GM10266 (cell line): ENCODE data around the gene GGT6.

ENCODE experiments used
- DNase-seq: peaks from one replicate; pipeline ENCODE4 v3.0.0; 2012; ENCODE audit errors: extremely low spot score
- CTCF ChIP-seq: IDR thresholded peaks from 2 replicates; pipeline ENCODE4 v1.5.1; 2012; ENCODE audit warnings: mild to moderate bottlenecking, low read depth; ENCODE audit not compliant: control insufficient read depth, insufficient read depth; ENCODE audit errors: missing control alignments

GGT6 gene

GRCh38 chr17:4523946-4524345, 36.4 kb downstream of the GGT6 start:
- TF ChIP-seq CTCF: no peak
- no peak for DNase-seq

GRCh38 chr17:4522661-4523060, 37.7 kb downstream of the GGT6 start:
- no peak for DNase-seq
- no peak for TF ChIP-seq CTCF

- no peak for DNase-seq
- TF ChIP-seq CTCF: no peak
These were observed 39.3 kb downstream of the GGT6 start for GRCh38 chr17:4520894-4521600.

GRCh38 chr17:4520060-4520893, 40.1 kb downstream of the GGT6 start:
- no peak for TF ChIP-seq CTCF
- no peak for DNase-seq

- no peak for TF ChIP-seq CTCF
- no peak for DNase-seq
These were observed 41.0 kb downstream of the GGT6 start for GRCh38 chr17:4519361-4519788.

- DNase-seq: no peak
- TF ChIP-seq CTCF: no peak
These were observed 41.5 kb downstream of the GGT6 start for GRCh38 chr17:4518901-4519300.

GRCh38 chr17:4516735-4517134, 43.6 kb downstream of the GGT6 start:
- no peak for DNase-seq
- TF ChIP-seq CTCF: no peak
